ENCODE data around the gene ENO3. TPM values are rescaled to one million over a fixed set of nuclear protein-coding genes. Genes with fewer than 3 reads are reported as not detected.

The ENO3 gene
- total RNA-seq, 1 experiment from 2014 or later = 23.4 TPM

- POLR2A ChIA-PET = no interaction called here
- no peak overlapping the region for H3K27ac ChIP-seq (ENCODE audit: low read length)
- intact Hi-C loops (cut with micrococcal nuclease; ENCODE audit: unreplicated experiment) = no loop called here
- no peak for DNase-seq (ENCODE audit: low read depth, low spot score)
- no peak overlapping the region for H3K4me3 ChIP-seq (ENCODE audit: low read depth in 2 of 2, low read length in 2 of 2)
- CTCF ChIA-PET = no interaction called here
- no peaks in the 10 kb centered on the region for H3K27me3 ChIP-seq (ENCODE audit: control insufficient read depth, insufficient read depth, low read length)
- ATAC-seq = no peak
- in situ Hi-C loops (cut with HindIII; ENCODE audit: low pct_unique_long_range_greater_than_20kb, low sequenced_read_pairs) = no loop called here
- no peaks in the 10 kb centered on the region for H3K9me3 ChIP-seq (ENCODE audit: control insufficient read depth, insufficient read depth, low read depth, low read length)
- no peaks in the 10 kb centered on the region for H3K36me3 ChIP-seq (ENCODE audit: control insufficient read depth, insufficient read depth, low read length)
- TF ChIP-seq TCF7L2 (IDR thresholded peaks at IDR 0.05; ENCODE audit: low read depth, low read length) = no peak
- TF ChIP-seq POLR2AphosphoS5 (IDR thresholded peaks at IDR 0.05; ENCODE audit: low read depth, low read length) = no peak
- TF ChIP-seq CTCF (IDR thresholded peaks at IDR 0.05) = no peak
- no peak for TF ChIP-seq SIN3A (IDR thresholded peaks at IDR 0.05; ENCODE audit: borderline replicate concordance, insufficient read depth, low read depth, low read length)
- no peak for TF ChIP-seq REST (IDR thresholded peaks at IDR 0.05; ENCODE audit: insufficient read depth in 1 of 2, low read depth in 2 of 2, low read length in 1 of 2)
- no peaks in the 10 kb centered on the region for H3K4me1 ChIP-seq (ENCODE audit: control insufficient read depth, insufficient read depth, low read length)
- BruUV-seq (replicated peaks) = no TSS peak
Measured at GRCh38 chr17:4928881-4929280, 22.0 kb upstream of the ENO3 start.

GRCh38 chr17:4931963-4932362 lies 19.0 kb upstream of the ENO3 start, which contains the start of gene GP1BA:
Gene GP1BA (plus strand): TSS chr17:4932277. CDS start chr17:4932605, 328 bp downstream.
- H3K27ac ChIP-seq (ENCODE audit: low read length) = no peak within 1 kb of the TSS
- H3K27me3 ChIP-seq (ENCODE audit: control insufficient read depth, insufficient read depth, low read length) = no peaks in the 10 kb centered on the region
- ChIA-PET CTCF (no interaction called here), POLR2A (no interaction called here)
- H3K4me3 ChIP-seq (ENCODE audit: low read depth in 2 of 2, low read length in 2 of 2) = no peak within 1 kb of the TSS
- BruUV-seq (replicated peaks) = no TSS peak
- no peaks in the 10 kb centered on the region for H3K9me3 ChIP-seq (ENCODE audit: control insufficient read depth, insufficient read depth, low read depth, low read length)
- no peak for ATAC-seq
- no peak for DNase-seq (ENCODE audit: low read depth, low spot score)
- H3K4me1 ChIP-seq (ENCODE audit: control insufficient read depth, insufficient read depth, low read length) = no peaks in the 10 kb centered on the region
- TF ChIP-seq REST (IDR thresholded peaks at IDR 0.05; ENCODE audit: insufficient read depth in 1 of 2, low read depth in 2 of 2, low read length in 1 of 2) (no peak), SIN3A (IDR thresholded peaks at IDR 0.05; ENCODE audit: borderline replicate concordance, insufficient read depth, low read depth, low read length) (no peak), TCF7L2 (IDR thresholded peaks at IDR 0.05; ENCODE audit: low read depth, low read length) (no peak), CTCF (IDR thresholded peaks at IDR 0.05) (no peak), POLR2AphosphoS5 (IDR thresholded peaks at IDR 0.05; ENCODE audit: low read depth, low read length) (no peak)
- intact Hi-C loops (cut with micrococcal nuclease; ENCODE audit: unreplicated experiment) (no loop called here), in situ Hi-C loops (cut with HindIII; ENCODE audit: low pct_unique_long_range_greater_than_20kb, low sequenced_read_pairs) (no loop called here)
- no peaks in the 10 kb centered on the region for H3K36me3 ChIP-seq (ENCODE audit: control insufficient read depth, insufficient read depth, low read length)

Data from Panc1 (cell line).